ENCODE measurements around the gene SPSB2.
A peak's percentile ranks its signal among the peaks of the same experiment; 100 is the strongest.

SPSB2 gene

DNA sequence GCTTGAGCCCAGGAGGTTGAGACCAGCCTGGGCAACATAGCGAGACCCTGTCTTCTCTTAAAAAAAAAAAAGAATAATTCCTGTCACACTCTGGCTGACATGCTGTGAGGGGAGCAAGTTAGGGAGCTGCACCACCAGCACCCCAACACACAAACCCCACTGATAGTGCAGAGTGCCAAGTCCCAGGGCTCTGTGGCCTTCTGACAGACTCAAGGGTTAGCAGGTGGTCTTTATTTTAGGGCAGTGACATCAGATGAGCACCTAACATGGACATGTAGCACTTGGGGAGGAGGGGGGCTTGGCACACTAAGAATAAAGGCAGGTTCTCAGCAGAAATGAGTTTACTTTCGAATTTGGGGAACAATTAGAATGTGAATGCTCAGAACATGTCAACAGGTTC lies 14.3 kb downstream of the SPSB2 start:
- H3K9me3 ChIP-seq (ENCODE audit: control insufficient read depth, insufficient read depth, low read length): no peaks in the 10 kb centered on the region
- H3K36me3 ChIP-seq (ENCODE audit: insufficient read depth, low read length): peaks cover 12% of the 10 kb centered on the region
- H3K4me1 ChIP-seq (ENCODE audit: insufficient read depth, low read length): peaks cover 4% of the 10 kb centered on the region; the same call in 1 of the 2 replicates
- H3K9ac ChIP-seq (ENCODE audit: low read depth, low read length): no peak overlapping the region

DNA sequence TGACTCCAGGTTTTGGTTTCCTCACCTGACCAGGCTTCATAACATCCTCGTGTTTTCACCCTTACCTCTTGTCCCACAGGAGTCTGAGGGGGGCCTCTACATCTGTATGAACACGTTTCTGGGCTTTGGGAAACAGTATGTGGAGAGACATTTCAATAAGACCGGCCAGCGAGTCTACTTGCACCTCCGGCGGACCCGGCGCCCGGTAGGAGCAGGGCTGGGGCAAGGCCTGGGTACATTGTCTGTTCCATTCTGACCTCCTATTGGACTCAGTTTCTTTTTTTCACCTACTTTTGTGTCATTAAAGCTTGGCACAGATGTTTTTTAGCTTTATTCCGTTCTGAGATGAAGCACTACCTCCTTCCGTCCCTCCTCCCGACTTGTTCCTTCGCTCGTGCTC lies 17.8 kb downstream of the SPSB2 start:
- Histone ChIP-seq H3K4me1 (ENCODE audit: insufficient read depth, low read length) (peaks cover 12% of the 10 kb centered on the region), H3K9ac (ENCODE audit: low read depth, low read length) (no peak overlapping the region), H3K9me3 (ENCODE audit: control insufficient read depth, insufficient read depth, low read length) (no peaks in the 10 kb centered on the region), H3K36me3 (ENCODE audit: insufficient read depth, low read length) (peaks cover 10% of the 10 kb centered on the region)

DNA sequence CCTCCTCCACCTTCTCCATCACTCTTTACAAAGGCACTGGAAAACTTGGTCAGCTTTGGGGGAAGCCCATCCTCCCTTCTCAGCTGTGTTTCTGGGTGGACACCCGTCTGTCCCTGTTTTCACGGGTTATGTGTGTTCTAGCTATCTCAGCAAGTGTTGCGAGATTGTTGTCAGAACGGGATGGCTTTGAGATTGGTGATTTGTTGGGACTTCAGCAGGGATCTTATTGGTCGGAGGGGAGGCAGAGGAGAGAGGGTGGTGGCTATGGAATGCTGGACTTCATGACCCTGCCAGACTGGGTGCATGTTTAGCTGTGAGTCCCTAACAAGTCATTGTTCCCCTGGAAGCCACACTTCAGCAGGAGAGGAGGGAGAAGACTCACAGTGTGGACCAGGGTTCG lies 19.1 kb downstream of the SPSB2 start:
- peaks cover 12% of the 10 kb centered on the region for H3K4me1 ChIP-seq (ENCODE audit: insufficient read depth, low read length)
- no peaks in the 10 kb centered on the region for H3K9me3 ChIP-seq (ENCODE audit: control insufficient read depth, insufficient read depth, low read length)
- no peak overlapping the region for H3K9ac ChIP-seq (ENCODE audit: low read depth, low read length)
- peaks cover 10% of the 10 kb centered on the region for H3K36me3 ChIP-seq (ENCODE audit: insufficient read depth, low read length)

DNA sequence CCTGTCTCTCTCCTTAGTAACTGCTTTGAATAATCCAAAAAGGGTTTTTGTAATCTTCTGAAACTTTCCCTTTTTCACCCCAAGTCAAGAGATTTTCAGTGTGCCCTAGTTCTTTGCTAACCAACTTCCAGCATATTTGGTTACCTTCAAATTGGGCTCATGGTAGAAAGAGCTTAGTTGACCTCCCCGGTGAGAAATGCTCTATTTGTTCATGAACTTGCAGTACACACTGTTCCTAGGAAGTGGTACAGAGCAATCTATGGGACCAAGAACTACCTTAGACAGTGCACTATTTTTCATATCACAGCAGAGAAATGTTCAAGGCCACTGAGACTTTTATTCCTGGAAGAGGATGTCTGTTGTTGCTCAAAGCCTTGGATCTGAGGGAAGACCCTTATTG lies 19.5 kb downstream of the SPSB2 start:
- Histone ChIP-seq H3K9me3 (ENCODE audit: control insufficient read depth, insufficient read depth, low read length) (no peaks in the 10 kb centered on the region), H3K4me1 (ENCODE audit: insufficient read depth, low read length) (peaks cover 12% of the 10 kb centered on the region), H3K36me3 (ENCODE audit: insufficient read depth, low read length) (peaks cover 7% of the 10 kb centered on the region), H3K9ac (ENCODE audit: low read depth, low read length) (peak overlapping the region; percentile 82; the same call in 1 of the 2 replicates)

DNA sequence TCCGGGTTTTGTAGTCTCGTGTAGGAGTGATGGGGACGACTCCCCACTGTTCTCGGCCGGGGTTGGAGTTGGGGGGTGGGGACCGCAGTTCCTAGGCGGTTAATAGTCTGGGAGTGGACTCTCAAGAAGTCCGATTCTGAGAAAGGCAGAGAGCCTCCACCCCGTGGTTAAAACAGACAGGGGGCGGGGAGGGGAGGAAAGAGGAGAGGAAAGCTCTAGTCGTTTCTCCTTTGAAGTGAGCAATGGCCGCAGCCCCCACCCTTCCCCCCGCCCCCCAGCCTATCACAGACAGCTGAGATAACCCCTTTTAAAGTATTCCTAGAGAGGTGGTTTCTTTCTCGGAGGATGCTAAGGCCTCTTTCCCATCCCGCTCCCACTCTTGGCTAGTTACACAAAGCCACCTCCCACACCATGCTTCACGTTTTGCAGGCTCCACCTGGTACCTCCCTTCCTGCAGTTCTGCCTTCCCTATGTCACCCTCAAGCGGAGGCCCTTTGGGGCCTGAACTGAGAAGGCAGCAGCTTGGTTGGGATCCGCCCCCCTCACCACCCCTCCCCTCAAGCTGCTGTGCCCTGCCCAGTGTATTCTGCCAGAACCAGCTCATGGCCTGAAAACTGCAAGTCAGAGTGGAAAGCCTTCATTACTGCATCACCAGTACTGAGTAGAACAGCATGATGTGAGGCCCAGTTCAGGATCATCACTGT lies 20.3 kb downstream of the SPSB2 start:
- Histone ChIP-seq H3K9me3 (ENCODE audit: control insufficient read depth, insufficient read depth, low read length) (no peaks in the 10 kb centered on the region), H3K36me3 (ENCODE audit: insufficient read depth, low read length) (peaks cover 6% of the 10 kb centered on the region), H3K4me1 (ENCODE audit: insufficient read depth, low read length) (peaks cover 12% of the 10 kb centered on the region), H3K9ac (ENCODE audit: low read depth, low read length) (peak overlapping the region; percentile 82)

DNA sequence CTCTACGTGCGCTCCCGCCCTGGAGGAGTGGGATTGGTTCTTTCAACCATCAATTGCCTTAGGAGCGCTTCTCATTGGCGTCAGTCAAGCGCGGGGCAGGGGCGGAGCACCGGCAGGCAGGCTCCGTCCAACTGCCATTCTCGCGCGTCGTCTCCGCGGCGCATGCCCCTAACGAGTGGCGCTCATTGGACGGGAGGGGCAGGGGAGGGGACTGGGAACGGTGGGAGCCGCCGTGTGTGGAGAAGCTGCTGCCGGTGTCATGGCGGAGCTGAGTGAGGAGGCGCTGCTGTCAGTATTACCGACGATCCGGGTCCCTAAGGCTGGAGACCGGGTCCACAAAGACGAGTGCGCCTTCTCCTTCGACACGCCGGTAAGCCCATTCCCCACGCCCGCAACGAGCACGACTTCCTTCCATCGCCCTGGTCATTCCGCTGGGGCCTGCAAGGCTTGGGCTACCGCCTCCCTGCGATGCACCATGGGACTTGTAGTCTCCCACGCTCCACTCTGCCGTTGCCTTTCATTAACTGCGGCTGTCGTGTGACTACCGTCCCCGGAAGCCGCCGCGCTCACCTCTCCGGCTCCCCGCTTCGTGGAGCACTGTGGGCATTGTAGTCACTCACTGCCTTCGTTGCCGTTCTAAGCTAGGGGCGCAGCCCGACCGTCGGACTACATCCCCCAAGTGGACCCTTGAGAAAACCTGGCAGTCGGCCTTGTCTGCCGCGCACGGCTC lies 21.0 kb downstream of the SPSB2 start, which contains the start of gene USP5:
TSS of gene USP5 (plus strand) at position 230 of the 730 bp plus-strand sequence. CDS start at position 260, 30 bp downstream.
- Histone ChIP-seq H3K9me3 (ENCODE audit: control insufficient read depth, insufficient read depth, low read length) (no peaks in the 10 kb centered on the region), H3K9ac (ENCODE audit: low read depth, low read length) (peak within 1 kb of the TSS; percentile 82), H3K4me1 (ENCODE audit: insufficient read depth, low read length) (peaks cover 12% of the 10 kb centered on the region), H3K36me3 (ENCODE audit: insufficient read depth, low read length) (peaks cover 4% of the 10 kb centered on the region; the same call in 1 of the 2 replicates)

DNA sequence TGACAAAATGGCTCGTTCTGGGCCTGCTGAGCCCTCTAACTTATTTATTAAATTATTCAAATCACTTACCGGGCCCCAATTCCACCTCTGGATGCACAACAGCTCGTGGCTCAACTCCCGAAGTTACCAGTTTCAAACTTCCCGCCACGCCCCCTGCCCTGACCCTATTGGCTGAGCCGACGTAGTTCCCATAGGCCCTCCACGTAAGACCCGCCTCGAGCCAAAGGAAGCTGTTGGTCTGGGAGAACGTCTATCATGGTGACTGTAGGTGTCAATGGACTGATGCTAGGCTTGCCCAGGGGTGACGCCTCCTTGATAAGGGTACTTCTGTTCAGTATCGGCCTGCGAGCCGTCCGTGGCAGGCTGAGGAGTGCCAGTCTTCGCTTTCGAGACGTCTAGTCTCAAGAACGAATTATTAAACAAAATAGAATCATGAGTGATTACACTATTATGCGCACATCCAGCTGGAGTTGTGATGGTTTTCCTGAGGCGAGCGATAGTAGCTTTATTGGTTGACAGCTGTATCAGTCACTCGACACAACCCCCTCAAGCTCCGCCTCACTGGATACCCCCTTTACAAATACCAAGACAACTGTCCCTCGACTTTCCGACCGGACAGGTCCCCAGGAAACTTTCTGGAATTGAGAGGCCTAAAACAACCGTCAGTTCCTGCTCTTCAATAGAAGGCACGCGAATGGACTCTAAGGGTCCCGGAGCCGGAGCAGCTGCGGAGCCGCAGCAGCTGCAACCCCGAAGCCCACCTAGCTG lies 21.8 kb downstream of the SPSB2 start, which contains the start of gene CDCA3:
TSS of gene CDCA3 (minus strand) at position 134 of the 768 bp plus-strand sequence. CDS start 334 bp downstream, outside the sequence.
- Histone ChIP-seq H3K4me1 (ENCODE audit: insufficient read depth, low read length) (peaks cover 12% of the 10 kb centered on the region), H3K9ac (ENCODE audit: low read depth, low read length) (peak within 1 kb of the TSS; percentile 82), H3K9me3 (ENCODE audit: control insufficient read depth, insufficient read depth, low read length) (no peaks in the 10 kb centered on the region), H3K36me3 (ENCODE audit: insufficient read depth, low read length) (peaks cover 5% of the 10 kb centered on the region; the same call in 1 of the 2 replicates)

DNA sequence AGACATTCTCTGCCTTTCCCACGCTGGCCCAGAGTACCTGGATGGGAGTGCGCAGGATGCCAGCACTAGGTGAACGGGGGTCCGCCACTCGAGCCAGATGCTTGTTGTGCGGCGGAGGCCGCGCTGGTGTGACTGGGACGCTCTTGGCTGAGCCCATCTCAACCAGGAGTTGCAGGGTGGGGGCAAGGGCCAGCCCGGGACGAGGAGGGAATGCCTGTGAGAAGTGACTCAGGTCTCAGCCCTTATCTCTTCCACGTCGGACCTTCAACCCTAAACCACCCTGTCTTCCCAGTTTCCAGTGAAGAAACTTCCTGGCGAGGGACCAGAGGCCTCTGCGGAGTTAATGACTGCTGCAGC lies 22.3 kb downstream of the SPSB2 start:
- H3K9me3 ChIP-seq (ENCODE audit: control insufficient read depth, insufficient read depth, low read length): no peaks in the 10 kb centered on the region
- peaks cover 4% of the 10 kb centered on the region; the same call in 1 of the 2 replicates for H3K36me3 ChIP-seq (ENCODE audit: insufficient read depth, low read length)
- H3K4me1 ChIP-seq (ENCODE audit: insufficient read depth, low read length): peaks cover 12% of the 10 kb centered on the region
- peak overlapping the region; percentile 82 for H3K9ac ChIP-seq (ENCODE audit: low read depth, low read length)

DNA sequence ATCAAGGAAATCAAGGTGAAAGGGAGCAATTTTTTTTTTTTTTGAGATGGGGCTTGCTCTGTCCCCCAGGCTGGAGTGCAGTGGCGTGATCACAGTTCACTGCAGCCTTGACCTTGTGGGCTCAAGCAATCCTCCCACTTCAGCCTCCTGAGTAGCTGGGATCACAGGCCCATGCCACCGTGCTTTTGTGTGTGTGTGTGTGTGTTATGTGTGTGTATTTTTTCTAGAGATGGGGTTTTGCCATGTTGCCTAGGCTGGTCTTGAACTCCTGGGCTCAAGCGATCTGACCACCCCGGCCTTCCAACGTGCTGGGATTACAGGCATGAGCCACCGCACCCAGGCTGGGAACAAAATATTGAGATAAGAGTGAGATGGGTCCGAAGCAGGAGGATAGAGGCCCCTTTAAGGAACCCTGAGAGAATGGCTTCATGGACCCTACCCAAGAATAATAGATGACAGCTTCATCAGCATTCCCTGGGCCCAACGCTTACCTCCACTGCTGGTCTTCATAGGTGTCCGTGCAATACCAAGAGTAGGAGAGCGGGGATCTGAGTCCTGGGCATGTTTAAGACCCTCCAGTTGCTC lies 23.0 kb downstream of the SPSB2 start:
- H3K9me3 ChIP-seq (ENCODE audit: control insufficient read depth, insufficient read depth, low read length): no peaks in the 10 kb centered on the region
- H3K36me3 ChIP-seq (ENCODE audit: insufficient read depth, low read length): peaks cover 6% of the 10 kb centered on the region; the same call in 1 of the 2 replicates
- H3K4me1 ChIP-seq (ENCODE audit: insufficient read depth, low read length): peaks cover 12% of the 10 kb centered on the region
- H3K9ac ChIP-seq (ENCODE audit: low read depth, low read length): peak overlapping the region; percentile 82

DNA sequence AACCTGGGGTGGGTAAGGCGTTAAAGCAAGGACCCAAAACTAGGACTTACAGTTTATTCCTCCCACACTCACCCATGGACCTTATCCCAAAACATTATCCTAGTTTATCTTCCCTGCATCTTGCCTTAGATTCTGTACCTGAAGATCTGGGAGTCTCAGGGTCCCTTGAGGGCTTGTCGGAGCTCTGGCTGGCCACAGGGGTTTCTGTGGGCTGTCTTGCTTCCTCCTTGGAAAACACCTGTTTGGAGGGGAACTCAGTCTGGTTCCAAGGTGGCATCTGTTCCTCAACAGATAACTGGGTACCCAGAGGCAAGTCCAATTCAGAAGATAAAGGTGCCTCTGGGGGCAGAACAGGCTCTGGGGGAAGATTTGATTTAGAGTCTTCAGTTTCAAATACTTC lies 23.7 kb downstream of the SPSB2 start:
- no peak overlapping the region for H3K9ac ChIP-seq (ENCODE audit: low read depth, low read length)
- H3K4me1 ChIP-seq (ENCODE audit: insufficient read depth, low read length): peaks cover 12% of the 10 kb centered on the region
- H3K36me3 ChIP-seq (ENCODE audit: insufficient read depth, low read length): peaks cover 10% of the 10 kb centered on the region; the same call in 1 of the 2 replicates
- H3K9me3 ChIP-seq (ENCODE audit: control insufficient read depth, insufficient read depth, low read length): no peaks in the 10 kb centered on the region

DNA sequence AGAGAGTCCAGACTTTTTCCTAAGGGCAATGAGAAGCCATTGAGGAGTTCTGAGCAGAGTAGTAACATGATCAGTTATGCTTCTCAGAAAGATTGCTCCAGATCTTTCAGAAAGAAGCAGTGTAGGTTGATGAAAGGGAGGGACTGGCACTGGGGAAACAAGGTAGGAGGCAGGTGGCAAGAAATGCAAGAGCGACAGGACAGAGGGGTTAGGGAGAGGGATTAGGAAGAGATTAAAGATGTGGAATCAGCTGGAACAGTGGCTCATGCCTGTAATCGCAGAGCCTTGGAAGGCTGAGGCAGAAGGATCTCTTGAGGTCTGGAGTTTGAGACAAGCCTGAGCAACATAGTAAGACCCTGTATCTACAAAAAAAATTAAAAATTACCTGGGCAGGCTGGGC lies 25.4 kb downstream of the SPSB2 start:
- H3K9me3 ChIP-seq (ENCODE audit: control insufficient read depth, insufficient read depth, low read length): no peaks in the 10 kb centered on the region
- H3K36me3 ChIP-seq (ENCODE audit: insufficient read depth, low read length): peaks cover 10% of the 10 kb centered on the region; the same call in 1 of the 2 replicates
- H3K9ac ChIP-seq (ENCODE audit: low read depth, low read length): no peak overlapping the region
- no peaks in the 10 kb centered on the region; the same call in 1 of the 2 replicates for H3K4me1 ChIP-seq (ENCODE audit: insufficient read depth, low read length)

DNA sequence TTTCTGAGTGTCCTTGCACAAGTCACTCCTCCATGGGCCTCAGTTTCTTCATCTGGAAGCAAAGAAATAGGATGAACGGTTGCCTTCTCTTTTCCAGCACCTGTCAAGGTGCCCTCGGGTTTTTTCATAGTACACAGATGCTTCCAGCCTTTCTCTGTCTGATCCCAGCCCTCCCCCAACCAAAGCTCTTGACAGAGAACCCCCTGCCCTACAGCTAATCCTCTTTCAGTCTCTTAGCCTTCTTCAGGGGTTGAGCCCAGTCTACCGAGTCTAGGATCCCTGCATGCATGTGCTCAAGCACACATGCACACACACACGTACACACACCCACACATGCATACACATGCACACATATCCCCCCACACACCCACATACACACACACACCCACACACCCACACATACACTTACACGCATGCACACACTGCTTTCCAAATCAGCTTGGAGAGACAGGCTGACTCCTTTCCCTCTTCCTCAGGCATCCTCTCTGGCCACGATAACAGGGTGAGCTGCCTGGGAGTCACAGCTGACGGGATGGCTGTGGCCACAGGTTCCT lies 26.7 kb downstream of the SPSB2 start:
- Histone ChIP-seq H3K36me3 (ENCODE audit: insufficient read depth, low read length) (peaks cover 10% of the 10 kb centered on the region; the same call in 1 of the 2 replicates), H3K4me1 (ENCODE audit: insufficient read depth, low read length) (no peaks in the 10 kb centered on the region; the same call in 1 of the 2 replicates), H3K9ac (ENCODE audit: low read depth, low read length) (no peak overlapping the region), H3K9me3 (ENCODE audit: control insufficient read depth, insufficient read depth, low read length) (no peaks in the 10 kb centered on the region)

DNA sequence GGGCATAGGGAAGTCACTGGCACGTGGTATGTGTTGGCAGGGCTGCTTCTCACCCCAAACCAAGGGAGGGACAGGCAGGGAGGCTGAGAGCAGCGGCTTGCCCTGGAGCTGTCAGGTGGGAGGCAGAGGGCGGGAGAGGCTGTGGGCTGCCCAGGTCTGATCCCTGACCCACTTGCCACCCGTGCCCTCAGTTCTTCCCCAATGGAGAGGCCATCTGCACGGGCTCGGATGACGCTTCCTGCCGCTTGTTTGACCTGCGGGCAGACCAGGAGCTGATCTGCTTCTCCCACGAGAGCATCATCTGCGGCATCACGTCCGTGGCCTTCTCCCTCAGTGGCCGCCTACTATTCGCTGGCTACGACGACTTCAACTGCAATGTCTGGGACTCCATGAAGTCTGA lies 27.7 kb downstream of the SPSB2 start:
- Histone ChIP-seq H3K4me1 (ENCODE audit: insufficient read depth, low read length) (peaks cover 1% of the 10 kb centered on the region), H3K9me3 (ENCODE audit: control insufficient read depth, insufficient read depth, low read length) (no peaks in the 10 kb centered on the region), H3K9ac (ENCODE audit: low read depth, low read length) (no peak overlapping the region), H3K36me3 (ENCODE audit: insufficient read depth, low read length) (peaks cover 10% of the 10 kb centered on the region; the same call in 1 of the 2 replicates)

Measured in ES-I3 (cell line).